Measurements from ENCODE around the gene CYS1. TPM values are rescaled to one million over a fixed set of nuclear protein-coding genes. Genes with fewer than 3 reads are reported as not detected.

The CYS1 gene
- total and polyA plus RNA-seq, 2 of the 13 experiments (the other 11 are each of a cell fraction or from before 2014, with no cell fraction given), result 0.04 TPM; not detected in 1

DNA sequence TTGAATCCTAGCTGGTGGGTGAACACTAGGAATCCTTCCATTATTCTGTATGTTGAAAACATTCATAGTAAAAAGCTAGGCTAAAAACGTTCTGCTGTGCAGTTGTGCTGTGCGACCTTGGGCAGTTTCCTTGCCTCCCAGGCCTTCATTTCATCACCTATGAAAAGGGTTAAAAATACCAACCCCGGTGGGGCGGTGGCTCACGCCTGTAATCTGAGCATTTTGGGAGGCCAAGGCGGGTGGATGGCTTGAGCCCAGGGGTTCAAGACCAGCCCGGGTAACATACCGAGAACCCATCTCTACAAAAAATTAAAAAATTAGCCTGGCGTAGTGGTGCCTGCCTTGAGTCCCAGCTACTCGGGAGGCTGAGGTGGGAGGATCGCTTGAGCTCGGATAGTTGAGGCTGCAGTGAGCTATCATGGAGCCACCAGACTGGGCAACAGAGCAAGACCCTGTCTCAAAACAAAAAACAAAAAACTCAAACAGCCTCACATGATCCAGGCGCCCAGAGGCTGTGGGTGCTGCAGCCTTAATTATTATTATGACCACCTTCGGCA lies 39.5 kb upstream of the CYS1 start (continued):
- TF ChIP-seq, protein P1, sequence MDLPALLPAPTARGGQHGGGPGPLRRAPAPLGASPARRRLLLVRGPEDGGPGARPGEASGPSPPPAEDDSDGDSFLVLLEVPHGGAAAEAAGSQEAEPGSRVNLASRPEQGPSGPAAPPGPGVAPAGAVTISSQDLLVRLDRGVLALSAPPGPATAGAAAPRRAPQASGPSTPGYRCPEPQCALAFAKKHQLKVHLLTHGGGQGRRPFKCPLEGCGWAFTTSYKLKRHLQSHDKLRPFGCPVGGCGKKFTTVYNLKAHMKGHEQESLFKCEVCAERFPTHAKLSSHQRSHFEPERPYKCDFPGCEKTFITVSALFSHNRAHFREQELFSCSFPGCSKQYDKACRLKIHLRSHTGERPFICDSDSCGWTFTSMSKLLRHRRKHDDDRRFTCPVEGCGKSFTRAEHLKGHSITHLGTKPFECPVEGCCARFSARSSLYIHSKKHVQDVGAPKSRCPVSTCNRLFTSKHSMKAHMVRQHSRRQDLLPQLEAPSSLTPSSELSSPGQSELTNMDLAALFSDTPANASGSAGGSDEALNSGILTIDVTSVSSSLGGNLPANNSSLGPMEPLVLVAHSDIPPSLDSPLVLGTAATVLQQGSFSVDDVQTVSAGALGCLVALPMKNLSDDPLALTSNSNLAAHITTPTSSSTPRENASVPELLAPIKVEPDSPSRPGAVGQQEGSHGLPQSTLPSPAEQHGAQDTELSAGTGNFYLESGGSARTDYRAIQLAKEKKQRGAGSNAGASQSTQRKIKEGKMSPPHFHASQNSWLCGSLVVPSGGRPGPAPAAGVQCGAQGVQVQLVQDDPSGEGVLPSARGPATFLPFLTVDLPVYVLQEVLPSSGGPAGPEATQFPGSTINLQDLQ (CRISPR knock-in tag; IDR thresholded peaks at IDR 0.05), result no peak; the same call in 1 of the 2 replicates
- TF ChIP-seq, protein P2, sequence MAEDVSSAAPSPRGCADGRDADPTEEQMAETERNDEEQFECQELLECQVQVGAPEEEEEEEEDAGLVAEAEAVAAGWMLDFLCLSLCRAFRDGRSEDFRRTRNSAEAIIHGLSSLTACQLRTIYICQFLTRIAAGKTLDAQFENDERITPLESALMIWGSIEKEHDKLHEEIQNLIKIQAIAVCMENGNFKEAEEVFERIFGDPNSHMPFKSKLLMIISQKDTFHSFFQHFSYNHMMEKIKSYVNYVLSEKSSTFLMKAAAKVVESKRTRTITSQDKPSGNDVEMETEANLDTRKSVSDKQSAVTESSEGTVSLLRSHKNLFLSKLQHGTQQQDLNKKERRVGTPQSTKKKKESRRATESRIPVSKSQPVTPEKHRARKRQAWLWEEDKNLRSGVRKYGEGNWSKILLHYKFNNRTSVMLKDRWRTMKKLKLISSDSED (CRISPR knock-in tag; IDR thresholded peaks at IDR 0.05), result 0 out of 2 replicates have a peak, but pooled peaks have one; percentile 43
- TF ChIP-seq, protein P3, sequence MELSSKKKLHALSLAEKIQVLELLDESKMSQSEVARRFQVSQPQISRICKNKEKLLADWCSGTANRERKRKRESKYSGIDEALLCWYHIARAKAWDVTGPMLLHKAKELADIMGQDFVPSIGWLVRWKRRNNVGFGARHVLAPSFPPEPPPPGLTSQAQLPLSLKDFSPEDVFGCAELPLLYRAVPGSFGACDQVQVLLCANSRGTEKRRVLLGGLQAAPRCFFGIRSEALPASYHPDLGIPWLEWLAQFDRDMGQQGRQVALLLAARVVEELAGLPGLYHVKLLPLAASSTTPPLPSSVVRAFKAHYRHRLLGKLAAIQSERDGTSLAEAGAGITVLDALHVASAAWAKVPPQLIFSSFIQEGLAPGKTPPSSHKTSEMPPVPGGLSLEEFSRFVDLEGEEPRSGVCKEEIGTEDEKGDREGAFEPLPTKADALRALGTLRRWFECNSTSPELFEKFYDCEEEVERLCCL (CRISPR knock-in tag; IDR thresholded peaks at IDR 0.05; ENCODE audit: borderline replicate concordance), result no peak
- TF ChIP-seq GTF2F1 (IDR thresholded peaks at IDR 0.05; ENCODE audit: low read length) (no peak), ZNF772 (CRISPR knock-in tag; IDR thresholded peaks at IDR 0.05) (no peak), ZNF138 (CRISPR knock-in tag; IDR thresholded peaks at IDR 0.05; ENCODE audit: low read depth) (no peak), ZNF550 (CRISPR knock-in tag; IDR thresholded peaks at IDR 0.05; ENCODE audit: borderline replicate concordance) (0 out of 2 replicates have a peak, but pooled peaks have one; percentile 29), NR2F2 (IDR thresholded peaks at IDR 0.05; ENCODE audit: borderline replicate concordance, low read depth) (no peak), TP53 (CRISPR knock-in tag; conservative IDR thresholded peaks at IDR 0.05) (no peak), ZMYM3 (CRISPR knock-in tag; IDR thresholded peaks at IDR 0.05) (peak; percentile 95), FOXO1 (CRISPR knock-in tag; IDR thresholded peaks at IDR 0.05) (no peak), PRPF4 (IDR thresholded peaks at IDR 0.05; ENCODE audit: low read depth, low read length, poor library complexity, severe bottlenecking) (no peak), ADNP (CRISPR knock-in tag; IDR thresholded peaks at IDR 0.05) (0 out of 2 replicates have a peak, but pooled peaks have one; percentile 32), MAF1 (CRISPR knock-in tag; IDR thresholded peaks at IDR 0.05; ENCODE audit: borderline replicate concordance) (no peak), TCF12 (IDR thresholded peaks at IDR 0.05) (no peak), TCF12 (CRISPR knock-in tag; IDR thresholded peaks at IDR 0.05) (no peak), CREB1 (IDR thresholded peaks at IDR 0.05) (no peak), CREB1 (CRISPR knock-in tag; IDR thresholded peaks at IDR 0.05) (0 out of 2 replicates have a peak, but pooled peaks have one; percentile 49), NPAS2 (CRISPR knock-in tag; IDR thresholded peaks at IDR 0.05; ENCODE audit: borderline replicate concordance) (no peak), ZSCAN30 (CRISPR knock-in tag; IDR thresholded peaks at IDR 0.05) (no peak)
- TF ChIP-seq, protein P4, sequence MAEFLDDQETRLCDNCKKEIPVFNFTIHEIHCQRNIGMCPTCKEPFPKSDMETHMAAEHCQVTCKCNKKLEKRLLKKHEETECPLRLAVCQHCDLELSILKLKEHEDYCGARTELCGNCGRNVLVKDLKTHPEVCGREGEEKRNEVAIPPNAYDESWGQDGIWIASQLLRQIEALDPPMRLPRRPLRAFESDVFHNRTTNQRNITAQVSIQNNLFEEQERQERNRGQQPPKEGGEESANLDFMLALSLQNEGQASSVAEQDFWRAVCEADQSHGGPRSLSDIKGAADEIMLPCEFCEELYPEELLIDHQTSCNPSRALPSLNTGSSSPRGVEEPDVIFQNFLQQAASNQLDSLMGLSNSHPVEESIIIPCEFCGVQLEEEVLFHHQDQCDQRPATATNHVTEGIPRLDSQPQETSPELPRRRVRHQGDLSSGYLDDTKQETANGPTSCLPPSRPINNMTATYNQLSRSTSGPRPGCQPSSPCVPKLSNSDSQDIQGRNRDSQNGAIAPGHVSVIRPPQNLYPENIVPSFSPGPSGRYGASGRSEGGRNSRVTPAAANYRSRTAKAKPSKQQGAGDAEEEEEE (CRISPR knock-in tag; IDR thresholded peaks at IDR 0.05; ENCODE audit: borderline replicate concordance), result no peak
- TF ChIP-seq, protein P5, sequence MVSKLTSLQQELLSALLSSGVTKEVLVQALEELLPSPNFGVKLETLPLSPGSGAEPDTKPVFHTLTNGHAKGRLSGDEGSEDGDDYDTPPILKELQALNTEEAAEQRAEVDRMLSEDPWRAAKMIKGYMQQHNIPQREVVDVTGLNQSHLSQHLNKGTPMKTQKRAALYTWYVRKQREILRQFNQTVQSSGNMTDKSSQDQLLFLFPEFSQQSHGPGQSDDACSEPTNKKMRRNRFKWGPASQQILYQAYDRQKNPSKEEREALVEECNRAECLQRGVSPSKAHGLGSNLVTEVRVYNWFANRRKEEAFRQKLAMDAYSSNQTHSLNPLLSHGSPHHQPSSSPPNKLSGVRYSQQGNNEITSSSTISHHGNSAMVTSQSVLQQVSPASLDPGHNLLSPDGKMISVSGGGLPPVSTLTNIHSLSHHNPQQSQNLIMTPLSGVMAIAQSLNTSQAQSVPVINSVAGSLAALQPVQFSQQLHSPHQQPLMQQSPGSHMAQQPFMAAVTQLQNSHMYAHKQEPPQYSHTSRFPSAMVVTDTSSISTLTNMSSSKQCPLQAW (CRISPR knock-in tag; IDR thresholded peaks at IDR 0.05), result no peak

Data from HepG2 (cell line).